ENCODE data around the gene C19orf25.

The C19orf25 gene

DNA sequence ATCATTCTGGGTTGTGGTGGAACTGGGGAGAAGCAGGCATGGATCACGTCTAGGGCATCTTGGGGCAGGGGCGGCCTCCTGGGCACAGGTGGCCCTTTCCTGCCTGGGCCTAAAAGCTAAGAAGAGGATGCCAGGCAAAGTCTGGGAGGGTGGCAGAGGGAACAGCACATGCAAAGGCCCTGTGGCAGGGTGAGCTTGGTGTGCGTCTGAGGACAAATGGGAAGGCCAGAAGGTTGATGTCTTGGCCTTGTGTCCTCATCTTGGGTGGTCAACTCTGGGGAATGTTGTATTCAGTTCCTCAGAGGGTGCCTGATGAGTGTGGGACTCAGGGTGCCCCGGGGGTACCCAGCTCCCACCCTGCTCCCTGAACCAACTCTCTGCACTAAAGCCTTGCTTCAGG, 39.5 kb upstream of the C19orf25 start:
- TF ChIP-seq, protein P1, sequence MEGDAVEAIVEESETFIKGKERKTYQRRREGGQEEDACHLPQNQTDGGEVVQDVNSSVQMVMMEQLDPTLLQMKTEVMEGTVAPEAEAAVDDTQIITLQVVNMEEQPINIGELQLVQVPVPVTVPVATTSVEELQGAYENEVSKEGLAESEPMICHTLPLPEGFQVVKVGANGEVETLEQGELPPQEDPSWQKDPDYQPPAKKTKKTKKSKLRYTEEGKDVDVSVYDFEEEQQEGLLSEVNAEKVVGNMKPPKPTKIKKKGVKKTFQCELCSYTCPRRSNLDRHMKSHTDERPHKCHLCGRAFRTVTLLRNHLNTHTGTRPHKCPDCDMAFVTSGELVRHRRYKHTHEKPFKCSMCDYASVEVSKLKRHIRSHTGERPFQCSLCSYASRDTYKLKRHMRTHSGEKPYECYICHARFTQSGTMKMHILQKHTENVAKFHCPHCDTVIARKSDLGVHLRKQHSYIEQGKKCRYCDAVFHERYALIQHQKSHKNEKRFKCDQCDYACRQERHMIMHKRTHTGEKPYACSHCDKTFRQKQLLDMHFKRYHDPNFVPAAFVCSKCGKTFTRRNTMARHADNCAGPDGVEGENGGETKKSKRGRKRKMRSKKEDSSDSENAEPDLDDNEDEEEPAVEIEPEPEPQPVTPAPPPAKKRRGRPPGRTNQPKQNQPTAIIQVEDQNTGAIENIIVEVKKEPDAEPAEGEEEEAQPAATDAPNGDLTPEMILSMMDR (conservative IDR thresholded peaks at IDR 0.05; ENCODE audit: control insufficient read depth, insufficient read depth, low read depth, low read length): no peak
- H3K4me3 ChIP-seq (ENCODE audit: control insufficient read depth, low read depth, low read length): no peak overlapping the region
- DNase-seq (ENCODE audit: low read depth): no peak

DNA sequence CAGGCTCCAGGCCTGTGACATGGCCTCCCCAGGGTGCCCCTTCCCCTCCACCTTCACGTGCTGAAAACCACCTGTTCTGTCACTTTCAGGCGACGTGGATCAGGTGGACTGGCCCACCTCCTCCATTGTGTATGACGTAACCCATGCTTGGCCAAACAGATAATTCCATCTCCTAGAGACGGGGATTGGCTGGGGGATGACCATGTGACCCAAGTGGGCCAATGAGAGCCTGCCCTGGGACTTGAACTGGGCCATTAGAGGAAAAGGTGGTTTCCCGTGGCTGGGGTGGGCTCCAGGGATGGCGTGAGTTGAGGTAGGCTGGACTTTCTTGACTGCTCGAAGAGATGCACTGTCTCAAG, 37.4 kb upstream of the C19orf25 start:
- TF ChIP-seq, protein P1 (conservative IDR thresholded peaks at IDR 0.05; ENCODE audit: control insufficient read depth, insufficient read depth, low read depth, low read length): no peak
- no peak overlapping the region for H3K4me3 ChIP-seq (ENCODE audit: control insufficient read depth, low read depth, low read length)
- DNase-seq (ENCODE audit: low read depth): no peak

DNA sequence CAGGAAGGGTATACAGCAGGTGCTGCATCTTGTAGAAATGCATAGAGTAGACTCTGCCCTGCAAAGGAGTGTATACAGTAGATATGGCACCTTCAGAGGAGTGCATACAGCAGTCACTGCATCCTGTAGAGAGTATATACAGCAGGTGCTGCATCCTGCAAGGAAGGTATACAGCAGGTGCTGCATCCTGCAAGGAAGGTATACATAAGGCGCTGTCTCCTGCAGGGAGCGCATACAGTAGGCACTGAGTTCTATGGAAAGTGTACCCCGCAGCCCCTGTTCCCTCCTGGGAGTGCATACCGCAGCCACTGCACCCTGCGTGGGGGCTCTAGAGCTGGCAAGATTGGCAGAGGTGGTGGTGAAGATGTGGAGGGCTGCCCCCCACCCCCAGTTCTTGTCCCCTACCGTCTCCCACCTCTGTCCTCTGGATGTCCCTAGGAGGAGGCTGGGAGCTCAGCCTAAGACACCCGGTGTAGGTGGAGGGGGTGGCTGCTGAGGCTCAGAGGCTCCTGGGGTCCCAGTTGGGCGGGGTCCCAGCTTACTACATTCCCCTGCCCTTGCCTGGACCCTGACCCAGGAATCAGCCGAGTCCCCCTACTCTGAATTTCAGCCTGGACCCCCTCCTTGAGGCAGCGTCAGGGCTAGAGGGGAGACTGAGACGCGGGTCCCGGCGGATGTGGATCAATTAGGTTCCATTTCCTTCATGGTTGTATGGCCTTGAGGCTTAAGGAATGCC, 36.1 kb upstream of the C19orf25 start:
- H3K4me3 ChIP-seq (ENCODE audit: control insufficient read depth, low read depth, low read length): no peak overlapping the region
- DNase-seq (ENCODE audit: low read depth): no peak
- TF ChIP-seq, protein P1 (conservative IDR thresholded peaks at IDR 0.05; ENCODE audit: control insufficient read depth, insufficient read depth, low read depth, low read length): no peak

DNA sequence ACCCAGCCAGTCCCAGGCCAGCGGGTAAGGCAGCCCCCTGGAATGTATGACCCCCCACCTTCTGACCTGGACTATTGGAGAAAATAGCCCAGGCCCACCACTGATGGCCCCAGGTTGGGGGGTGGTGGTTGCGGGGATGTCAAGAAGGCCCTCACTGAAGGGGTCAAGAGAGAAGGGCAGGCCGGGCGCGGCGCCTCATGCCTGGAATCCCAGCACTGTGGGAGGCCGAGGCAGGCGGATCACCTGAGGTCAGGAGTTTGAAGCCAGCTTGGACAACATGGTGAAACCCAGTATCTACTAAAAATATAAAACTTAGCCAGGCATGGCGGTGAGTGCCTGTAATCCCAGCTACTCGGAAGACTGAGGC, 35.3 kb upstream of the C19orf25 start:
- no peak overlapping the region for H3K4me3 ChIP-seq (ENCODE audit: control insufficient read depth, low read depth, low read length)
- TF ChIP-seq, protein P1 (conservative IDR thresholded peaks at IDR 0.05; ENCODE audit: control insufficient read depth, insufficient read depth, low read depth, low read length): no peak
- DNase-seq (ENCODE audit: low read depth): no peak

DNA sequence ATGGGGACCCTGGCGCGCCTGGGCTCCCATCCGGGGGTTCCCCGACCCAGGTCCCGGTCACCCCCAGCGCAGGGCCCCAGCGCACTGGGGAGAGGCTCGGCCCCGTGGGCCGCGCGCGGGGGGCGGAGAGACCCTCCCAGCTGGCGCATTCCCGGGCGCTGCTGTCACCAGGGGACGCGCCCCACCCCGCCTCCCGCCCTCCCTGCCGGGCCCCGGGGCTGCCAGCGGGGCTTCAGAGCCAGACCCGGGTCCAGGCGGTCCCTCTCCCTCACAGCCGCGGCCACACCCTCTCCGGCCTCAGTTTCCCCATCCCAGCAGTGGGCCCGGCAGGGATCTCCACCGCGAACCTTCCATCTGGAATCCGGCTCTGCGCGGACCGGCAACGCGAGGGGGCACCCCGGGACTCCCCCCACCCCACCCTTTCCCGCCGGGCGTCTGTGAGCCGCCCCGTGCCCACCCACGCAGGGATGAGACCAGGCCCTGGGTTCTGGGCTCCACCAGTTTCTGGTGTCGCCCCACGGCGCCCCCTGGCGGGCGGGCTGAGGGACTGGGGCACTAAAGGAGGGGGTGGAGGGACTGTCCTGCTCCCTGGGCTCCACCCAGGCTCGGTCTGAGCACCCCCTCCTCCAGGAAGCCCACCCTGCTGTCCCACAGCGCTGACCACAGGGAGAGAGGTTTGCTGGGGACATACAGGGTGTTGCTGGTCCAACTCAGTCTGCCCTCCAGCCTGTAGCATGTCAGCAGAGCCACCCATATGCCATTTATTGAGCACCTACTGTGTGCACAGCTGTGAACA, 34.7 kb upstream of the C19orf25 start:
- H3K4me3 ChIP-seq (ENCODE audit: control insufficient read depth, low read depth, low read length): peak overlapping the region; percentile 29
- peak; percentile 55 for DNase-seq (ENCODE audit: low read depth)
- TF ChIP-seq, protein P1 (conservative IDR thresholded peaks at IDR 0.05; ENCODE audit: control insufficient read depth, insufficient read depth, low read depth, low read length): peak; percentile 56

DNA sequence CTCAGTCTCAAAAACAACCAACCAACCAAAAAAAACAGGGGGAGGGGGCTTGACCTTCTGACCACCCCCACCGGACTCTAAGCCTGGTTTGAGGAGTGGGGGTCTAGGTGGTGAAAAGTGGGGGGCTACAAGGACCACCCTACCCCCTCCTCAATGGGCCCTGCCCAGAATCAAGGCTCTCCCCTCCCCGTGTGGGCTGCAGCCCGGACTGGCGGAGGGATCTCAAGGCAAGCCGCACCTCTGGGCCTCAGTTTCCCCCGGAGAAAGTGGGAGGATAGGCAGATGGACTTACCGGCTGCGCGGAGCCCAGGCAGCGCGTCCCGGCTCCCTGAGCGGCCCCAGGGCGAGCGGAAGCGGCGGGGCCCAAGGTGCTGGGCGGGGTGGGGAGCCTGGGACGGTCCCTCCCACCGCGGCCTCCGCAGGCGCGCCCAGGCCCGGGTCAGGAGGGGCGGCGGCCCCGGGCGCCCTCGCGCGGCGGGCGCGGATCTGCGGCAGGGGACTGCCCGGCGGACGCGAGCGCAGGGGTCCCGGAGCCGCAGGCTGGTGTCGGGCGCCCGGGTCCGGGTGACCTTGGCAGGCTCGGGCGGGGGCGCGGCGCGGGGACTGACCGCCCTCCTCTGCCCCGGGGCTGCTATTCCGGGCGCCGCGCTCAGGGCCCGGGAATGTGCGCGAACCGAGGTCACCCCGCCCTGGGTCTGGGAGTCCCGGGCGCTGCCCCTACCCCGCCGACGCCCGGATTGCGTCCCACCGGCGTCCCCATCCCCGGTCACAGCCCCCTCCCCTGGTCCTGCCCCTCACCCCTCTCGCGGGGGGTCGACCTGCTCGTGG, 33.9 kb upstream of the C19orf25 start, which contains the start of gene ADAMTSL5:
ADAMTSL5 (minus strand) TSS at position 349 of the 828 bp plus-strand sequence. CDS start 2,076 bp downstream, outside the sequence.
- TF ChIP-seq, protein P1 (conservative IDR thresholded peaks at IDR 0.05; ENCODE audit: control insufficient read depth, insufficient read depth, low read depth, low read length): no peak
- DNase-seq (ENCODE audit: low read depth): peak; percentile 37
- peak within 1 kb of the TSS; percentile 51 for H3K4me3 ChIP-seq (ENCODE audit: control insufficient read depth, low read depth, low read length)
